K562 (cell line): ENCODE data around the gene PRKAR1A. TPM values are rescaled to one million over a fixed set of nuclear protein-coding genes. Genes with fewer than 3 reads are reported as not detected.

ENCODE experiments used
- CBFA2T2 ChIP-seq: fragments of 450-650 bp; conservative IDR thresholded peaks from 2 replicates; pipeline ENCODE4 v1.6.1; 2017; ENCODE audit warnings: mild to moderate bottlenecking
- CC2D1A ChIP-seq: fragments of 450-650 bp; IDR thresholded peaks from 2 replicates; pipeline ENCODE4 v1.6.1; 2017; ENCODE audit warnings: mild to moderate bottlenecking
- FOXM1 ChIP-seq, 2 experiments: fragments of 450-650 bp in 1 of 2; sonication (generic) in 1 of 2; formaldehyde crosslinking in 1 of 2; IDR thresholded peaks; 2 replicates each; pipeline versions ENCODE4 v1.6.1 to v1.9.0; 2017 to 2022; ENCODE audit warnings: low read depth in 2 of 2, mild to moderate bottlenecking in 2 of 2, missing genetic modification reagents in 1 of 2, moderate library complexity in 1 of 2
- HNRNPL ChIP-seq: fragments of 200-400 bp; formaldehyde crosslinking; IDR thresholded peaks from 2 replicates; pipeline ENCODE4 v1.6.1; 2017; ENCODE audit warnings: low read depth, mild to moderate bottlenecking, low read length
- KDM1A ChIP-seq, 2 experiments: fragments of 450-650 bp; IDR thresholded peaks; 2 replicates each; pipeline ENCODE4 v1.6.1; 2016; ENCODE audit warnings: mild to moderate bottlenecking in 2 of 2
- MAZ ChIP-seq, 2 experiments: fragments of 450-650 bp in 1 of 2; sonication (generic) in 1 of 2; formaldehyde crosslinking; IDR thresholded peaks in 1 of 2; conservative IDR thresholded peaks in 1 of 2; 2 replicates each; pipeline versions ENCODE4 v1.4.0 to v1.5.0; 2020; ENCODE audit warnings: mild to moderate bottlenecking in 1 of 2, missing genetic modification reagents in 1 of 2
- MED1 ChIP-seq: sonication (generic); formaldehyde crosslinking; IDR thresholded peaks from 2 replicates; pipeline ENCODE4 v1.8.1; 2023; ENCODE audit warnings: missing genetic modification reagents, borderline replicate concordance
- POLR2G ChIP-seq: fragments of 200-400 bp; formaldehyde crosslinking; IDR thresholded peaks from 2 replicates; pipeline ENCODE4 v1.6.1; 2017; ENCODE audit warnings: low read depth, mild to moderate bottlenecking, antibody characterized with exemption, low read length, moderate library complexity
- RBM34 ChIP-seq: fragments of 200-400 bp; formaldehyde crosslinking; IDR thresholded peaks from 2 replicates; pipeline ENCODE4 v1.6.1; 2018; ENCODE audit warnings: low read length, borderline replicate concordance; ENCODE audit not compliant: insufficient read depth
- SMARCA4 ChIP-seq: fragments of 450-650 bp; IDR thresholded peaks from 2 replicates; pipeline ENCODE4 v1.6.1; 2016
- SOX6 ChIP-seq: fragments of 450-650 bp; IDR thresholded peaks from 2 replicates; pipeline ENCODE4 v1.6.1; 2014; ENCODE audit warnings: mild to moderate bottlenecking
- TCF7L2 ChIP-seq: fragments of 150-350 bp; IDR thresholded peaks from 2 replicates; pipeline ENCODE4 v1.6.1; 2016; ENCODE audit warnings: low read depth, mild to moderate bottlenecking, low read length, moderate library complexity
- ZNF354B ChIP-seq: fragments of 250-450 bp; sonication (Bioruptor Pico); IDR thresholded peaks from 2 replicates; pipeline ENCODE4 v1.4.0; 2020
- ZNF408 ChIP-seq: fragments of 250-450 bp; sonication (Bioruptor Pico); IDR thresholded peaks from 2 replicates; pipeline ENCODE4 v1.4.0; 2020; ENCODE audit warnings: low read depth, mild to moderate bottlenecking, moderate library complexity
- polyA plus RNA-seq, 8 experiments: library from polyadenylated mRNA; depleted of rRNA in 4 of 8; stranded (reverse) in 5 of 8; unstranded in 3 of 8; fragments of >200 nt; fragmentation: Nextera tagmentation in 2 of 8; fragmentation: Illumina TruSeq in 1 of 8; extraction: Ambion mirVana in 2 of 8; extraction: Trizol in 1 of 8; gene quantifications; 2 replicates each; pipeline versions ENCODE4 v1.2.1 to v1.2.3, GENCODE V29; 2011 to 2014; ENCODE audit warnings: inconsistent platforms in 1 of 8, missing spikeins in 1 of 8
- total RNA-seq, 7 experiments: library from RNA; depleted of rRNA in 6 of 7; stranded (reverse); fragments of >200 nt in 6 of 7; fragmentation: Illumina TruSeq in 2 of 7; extraction: Trizol in 2 of 7; gene quantifications; 2 replicates each; pipeline versions ENCODE4 v1.2.1 to v1.2.3, GENCODE V29; 2011 to 2021; ENCODE audit warnings: low replicate concordance in 1 of 7
- TF ChIP-seq, protein P1 (sequence below): fragments of 450-650 bp; formaldehyde crosslinking; IDR thresholded peaks from 2 replicates; pipeline ENCODE4 v1.4.0; 2020; ENCODE audit warnings: mild to moderate bottlenecking, moderate library complexity
- TF ChIP-seq, protein P2 (sequence below): fragments of 450-650 bp; IDR thresholded peaks from 2 replicates; pipeline ENCODE4 v1.7.0; 2016; ENCODE audit warnings: borderline replicate concordance
- TF ChIP-seq, protein P3 (sequence below): sonication (generic); formaldehyde crosslinking; IDR thresholded peaks from 2 replicates; pipeline ENCODE4 v1.8.0; 2022; ENCODE audit warnings: missing genetic modification reagents, mild to moderate bottlenecking, borderline replicate concordance
- TF ChIP-seq, protein P4 (sequence below), 3 experiments: fragments of 200-800 bp in 1 of 3; fragments of 250-450 bp in 1 of 3; fragments of 450-650 bp in 1 of 3; sonication (Bioruptor Pico) in 1 of 3; sonication (Bioruptor generic) in 1 of 3; formaldehyde crosslinking in 1 of 3; IDR thresholded peaks; 2 replicates each; pipeline versions ENCODE4 v1.6.1 to v1.8.0; 2016 to 2022; ENCODE audit warnings: mild to moderate bottlenecking in 2 of 3, missing genetic modification characterization in 2 of 3, missing compliant biosample characterization in 1 of 3, moderate library complexity in 1 of 3

Gene PRKAR1A
- total and polyA plus RNA-seq, 9 of the 15 experiments (the other 6 are each of a cell fraction or from before 2014, with no cell fraction given): 15.0 to 95.6 (median 67.5) TPM

DNA sequence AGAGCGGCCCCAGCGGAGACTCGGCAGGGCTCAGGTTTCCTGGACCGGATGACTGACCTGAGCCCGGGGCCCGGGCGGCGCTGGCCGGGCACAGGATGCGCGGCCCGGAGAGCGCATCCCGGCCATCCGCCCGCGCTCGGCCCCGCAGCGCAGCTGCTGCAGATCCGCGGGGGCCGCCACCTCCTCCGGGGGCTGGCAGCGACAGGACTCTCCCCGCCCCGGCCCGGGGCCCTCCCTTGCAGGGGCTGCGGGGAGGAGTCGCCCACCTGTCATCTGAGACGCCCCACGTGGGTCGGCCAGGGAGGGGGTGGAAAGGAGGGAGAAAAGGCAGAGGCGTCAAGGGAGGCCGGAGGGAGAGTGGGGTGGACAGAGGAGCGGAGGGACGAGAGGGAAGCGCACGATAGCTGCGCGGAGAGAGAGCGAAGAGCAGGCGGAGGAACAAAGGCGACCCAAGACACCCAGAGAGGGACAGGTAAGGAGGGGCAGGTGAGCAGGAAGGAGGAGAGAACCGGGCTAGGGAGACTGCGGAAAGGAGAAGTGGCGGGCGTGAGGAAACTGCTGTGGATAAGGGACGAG, 471 bp upstream of the PRKAR1A start (continued):
- TF ChIP-seq, protein P1, sequence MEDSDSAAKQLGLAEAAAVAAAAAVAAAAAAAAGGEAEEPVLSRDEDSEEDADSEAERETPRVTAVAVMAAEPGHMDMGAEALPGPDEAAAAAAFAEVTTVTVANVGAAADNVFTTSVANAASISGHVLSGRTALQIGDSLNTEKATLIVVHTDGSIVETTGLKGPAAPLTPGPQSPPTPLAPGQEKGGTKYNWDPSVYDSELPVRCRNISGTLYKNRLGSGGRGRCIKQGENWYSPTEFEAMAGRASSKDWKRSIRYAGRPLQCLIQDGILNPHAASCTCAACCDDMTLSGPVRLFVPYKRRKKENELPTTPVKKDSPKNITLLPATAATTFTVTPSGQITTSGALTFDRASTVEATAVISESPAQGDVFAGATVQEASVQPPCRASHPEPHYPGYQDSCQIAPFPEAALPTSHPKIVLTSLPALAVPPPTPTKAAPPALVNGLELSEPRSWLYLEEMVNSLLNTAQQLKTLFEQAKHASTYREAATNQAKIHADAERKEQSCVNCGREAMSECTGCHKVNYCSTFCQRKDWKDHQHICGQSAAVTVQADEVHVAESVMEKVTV: no peak
- no peak for TF ChIP-seq POLR2G
- TF ChIP-seq FOXM1 (IDR thresholded peaks at IDR 0.05; ENCODE audit: low read depth): no peak
- no peak for TF ChIP-seq FOXM1 (CRISPR knock-in tag; IDR thresholded peaks at IDR 0.05; ENCODE audit: low read depth)
- 0 out of 2 replicates have a peak, but pooled peaks have one; percentile 5 for TF ChIP-seq SOX6
- TF ChIP-seq, protein P2, sequence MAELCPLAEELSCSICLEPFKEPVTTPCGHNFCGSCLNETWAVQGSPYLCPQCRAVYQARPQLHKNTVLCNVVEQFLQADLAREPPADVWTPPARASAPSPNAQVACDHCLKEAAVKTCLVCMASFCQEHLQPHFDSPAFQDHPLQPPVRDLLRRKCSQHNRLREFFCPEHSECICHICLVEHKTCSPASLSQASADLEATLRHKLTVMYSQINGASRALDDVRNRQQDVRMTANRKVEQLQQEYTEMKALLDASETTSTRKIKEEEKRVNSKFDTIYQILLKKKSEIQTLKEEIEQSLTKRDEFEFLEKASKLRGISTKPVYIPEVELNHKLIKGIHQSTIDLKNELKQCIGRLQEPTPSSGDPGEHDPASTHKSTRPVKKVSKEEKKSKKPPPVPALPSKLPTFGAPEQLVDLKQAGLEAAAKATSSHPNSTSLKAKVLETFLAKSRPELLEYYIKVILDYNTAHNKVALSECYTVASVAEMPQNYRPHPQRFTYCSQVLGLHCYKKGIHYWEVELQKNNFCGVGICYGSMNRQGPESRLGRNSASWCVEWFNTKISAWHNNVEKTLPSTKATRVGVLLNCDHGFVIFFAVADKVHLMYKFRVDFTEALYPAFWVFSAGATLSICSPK: peak; percentile 91; the same call in 1 of the 2 replicates
- TF ChIP-seq SMARCA4: no peak
- peak; percentile 45; the same call in 1 of the 2 replicates for TF ChIP-seq CC2D1A
- no peak for TF ChIP-seq ZNF408 (CRISPR knock-in tag)
- TF ChIP-seq MED1 (CRISPR knock-in tag): no peak
- TF ChIP-seq, protein P3, sequence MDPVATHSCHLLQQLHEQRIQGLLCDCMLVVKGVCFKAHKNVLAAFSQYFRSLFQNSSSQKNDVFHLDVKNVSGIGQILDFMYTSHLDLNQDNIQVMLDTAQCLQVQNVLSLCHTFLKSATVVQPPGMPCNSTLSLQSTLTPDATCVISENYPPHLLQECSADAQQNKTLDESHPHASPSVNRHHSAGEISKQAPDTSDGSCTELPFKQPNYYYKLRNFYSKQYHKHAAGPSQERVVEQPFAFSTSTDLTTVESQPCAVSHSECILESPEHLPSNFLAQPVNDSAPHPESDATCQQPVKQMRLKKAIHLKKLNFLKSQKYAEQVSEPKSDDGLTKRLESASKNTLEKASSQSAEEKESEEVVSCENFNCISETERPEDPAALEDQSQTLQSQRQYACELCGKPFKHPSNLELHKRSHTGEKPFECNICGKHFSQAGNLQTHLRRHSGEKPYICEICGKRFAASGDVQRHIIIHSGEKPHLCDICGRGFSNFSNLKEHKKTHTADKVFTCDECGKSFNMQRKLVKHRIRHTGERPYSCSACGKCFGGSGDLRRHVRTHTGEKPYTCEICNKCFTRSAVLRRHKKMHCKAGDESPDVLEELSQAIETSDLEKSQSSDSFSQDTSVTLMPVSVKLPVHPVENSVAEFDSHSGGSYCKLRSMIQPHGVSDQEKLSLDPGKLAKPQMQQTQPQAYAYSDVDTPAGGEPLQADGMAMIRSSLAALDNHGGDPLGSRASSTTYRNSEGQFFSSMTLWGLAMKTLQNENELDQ: no peak
- no peak for TF ChIP-seq TCF7L2
- no peak for TF ChIP-seq ZNF354B
- no peak for TF ChIP-seq HNRNPL
- TF ChIP-seq KDM1A (IDR thresholded peaks at IDR 0.05): peak in 1 of 2 experiments; percentile 42; a peak in 1 of 4 replicates
- no peak for TF ChIP-seq RBM34
- TF ChIP-seq, protein P4, sequence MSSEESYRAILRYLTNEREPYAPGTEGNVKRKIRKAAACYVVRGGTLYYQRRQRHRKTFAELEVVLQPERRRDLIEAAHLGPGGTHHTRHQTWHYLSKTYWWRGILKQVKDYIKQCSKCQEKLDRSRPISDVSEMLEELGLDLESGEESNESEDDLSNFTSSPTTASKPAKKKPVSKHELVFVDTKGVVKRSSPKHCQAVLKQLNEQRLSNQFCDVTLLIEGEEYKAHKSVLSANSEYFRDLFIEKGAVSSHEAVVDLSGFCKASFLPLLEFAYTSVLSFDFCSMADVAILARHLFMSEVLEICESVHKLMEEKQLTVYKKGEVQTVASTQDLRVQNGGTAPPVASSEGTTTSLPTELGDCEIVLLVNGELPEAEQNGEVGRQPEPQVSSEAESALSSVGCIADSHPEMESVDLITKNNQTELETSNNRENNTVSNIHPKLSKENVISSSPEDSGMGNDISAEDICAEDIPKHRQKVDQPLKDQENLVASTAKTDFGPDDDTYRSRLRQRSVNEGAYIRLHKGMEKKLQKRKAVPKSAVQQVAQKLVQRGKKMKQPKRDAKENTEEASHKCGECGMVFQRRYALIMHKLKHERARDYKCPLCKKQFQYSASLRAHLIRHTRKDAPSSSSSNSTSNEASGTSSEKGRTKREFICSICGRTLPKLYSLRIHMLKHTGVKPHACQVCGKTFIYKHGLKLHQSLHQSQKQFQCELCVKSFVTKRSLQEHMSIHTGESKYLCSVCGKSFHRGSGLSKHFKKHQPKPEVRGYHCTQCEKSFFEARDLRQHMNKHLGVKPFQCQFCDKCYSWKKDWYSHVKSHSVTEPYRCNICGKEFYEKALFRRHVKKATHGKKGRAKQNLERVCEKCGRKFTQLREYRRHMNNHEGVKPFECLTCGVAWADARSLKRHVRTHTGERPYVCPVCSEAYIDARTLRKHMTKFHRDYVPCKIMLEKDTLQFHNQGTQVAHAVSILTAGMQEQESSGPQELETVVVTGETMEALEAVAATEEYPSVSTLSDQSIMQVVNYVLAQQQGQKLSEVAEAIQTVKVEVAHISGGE (CRISPR knock-in tag; IDR thresholded peaks at IDR 0.05): peak in 2 of 3 experiments; percentile 2 to 93; a peak in 1 of 6 replicates
- peak; percentile 69 to 70; a peak in 2 of 4 replicates for TF ChIP-seq MAZ (CRISPR knock-in tag; conservative IDR thresholded peaks at IDR 0.05 in 1 of 2, IDR thresholded peaks at IDR 0.05 in 1 of 2)
- TF ChIP-seq CBFA2T2: no peak
